Mammary epithelial cell (primary cell): ENCODE results near the gene TRIM4.
"Not testable (repeated sequence)": the region's sequence is repeated elsewhere in the genome, so short reads cannot be mapped to it uniquely, and the experiment has no call there.

Source experiments
- EZH2 ChIP-seq: IDR thresholded peaks from 2 replicates; pipeline ENCODE4 v1.6.1; 2012; ENCODE audit warnings: low read length, inconsistent platforms, borderline replicate concordance
- TF ChIP-seq, protein P1 (sequence below), 2 donors: IDR thresholded peaks in 1 of 2; conservative IDR thresholded peaks in 1 of 2; 2 replicates each; pipeline ENCODE4 v1.5.1; 2011 to 2012; ENCODE audit warnings: inconsistent platforms in 2 of 2, low read length in 2 of 2, mild to moderate bottlenecking in 2 of 2, control low read depth in 1 of 2, low read depth in 1 of 2; ENCODE audit not compliant: insufficient read depth in 1 of 2; ENCODE audit errors: extremely low read depth in 1 of 2

DNA sequence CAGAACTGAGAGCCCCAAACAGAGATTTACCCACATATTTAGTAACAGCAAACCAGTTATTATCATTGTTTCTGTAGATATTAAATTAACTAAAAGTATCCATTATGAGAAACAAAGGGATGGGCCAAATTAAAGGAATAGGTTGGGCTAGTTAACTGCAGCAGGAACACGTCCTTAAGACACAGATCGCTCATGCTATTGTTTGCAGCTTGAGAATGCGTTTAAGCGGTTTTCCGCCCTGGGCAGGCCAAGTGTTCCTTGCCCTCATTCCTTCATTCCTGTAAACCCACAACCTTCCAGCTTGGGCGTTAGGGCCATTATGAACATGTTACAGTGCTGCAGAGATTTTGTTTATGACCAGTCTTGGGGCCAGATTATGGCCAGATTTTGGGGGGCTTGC is 31.5 kb upstream of the TRIM4 start:
- TF ChIP-seq, protein P1, sequence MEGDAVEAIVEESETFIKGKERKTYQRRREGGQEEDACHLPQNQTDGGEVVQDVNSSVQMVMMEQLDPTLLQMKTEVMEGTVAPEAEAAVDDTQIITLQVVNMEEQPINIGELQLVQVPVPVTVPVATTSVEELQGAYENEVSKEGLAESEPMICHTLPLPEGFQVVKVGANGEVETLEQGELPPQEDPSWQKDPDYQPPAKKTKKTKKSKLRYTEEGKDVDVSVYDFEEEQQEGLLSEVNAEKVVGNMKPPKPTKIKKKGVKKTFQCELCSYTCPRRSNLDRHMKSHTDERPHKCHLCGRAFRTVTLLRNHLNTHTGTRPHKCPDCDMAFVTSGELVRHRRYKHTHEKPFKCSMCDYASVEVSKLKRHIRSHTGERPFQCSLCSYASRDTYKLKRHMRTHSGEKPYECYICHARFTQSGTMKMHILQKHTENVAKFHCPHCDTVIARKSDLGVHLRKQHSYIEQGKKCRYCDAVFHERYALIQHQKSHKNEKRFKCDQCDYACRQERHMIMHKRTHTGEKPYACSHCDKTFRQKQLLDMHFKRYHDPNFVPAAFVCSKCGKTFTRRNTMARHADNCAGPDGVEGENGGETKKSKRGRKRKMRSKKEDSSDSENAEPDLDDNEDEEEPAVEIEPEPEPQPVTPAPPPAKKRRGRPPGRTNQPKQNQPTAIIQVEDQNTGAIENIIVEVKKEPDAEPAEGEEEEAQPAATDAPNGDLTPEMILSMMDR (conservative IDR thresholded peaks at IDR 0.05 in 1 of 2, IDR thresholded peaks at IDR 0.05 in 1 of 2; ENCODE audit: extremely low read depth in 1 of 2, insufficient read depth in 1 of 2, low read depth in 1 of 2, low read length in 2 of 2), result not testable (repeated sequence)
- TF ChIP-seq EZH2, result not testable (repeated sequence)
